NB4 (cell line): ENCODE results near the gene SMAD4.

ENCODE experiments used
- CTCF ChIP-seq: IDR thresholded peaks from one replicate; pipeline ENCODE4 v1.5.1; 2012; ENCODE audit warnings: low read depth, low read length
- MAX ChIP-seq: IDR thresholded peaks from 2 replicates; pipeline ENCODE4 v1.6.1; 2011; ENCODE audit warnings: low read depth, low read length
- MYC ChIP-seq: IDR thresholded peaks from 2 replicates; pipeline ENCODE4 v1.6.1; 2011; ENCODE audit warnings: low read depth, low read length
- POLR2A ChIP-seq: IDR thresholded peaks from 2 replicates; pipeline ENCODE4 v1.6.1; 2011; ENCODE audit warnings: mild to moderate bottlenecking; ENCODE audit not compliant: insufficient read length; ENCODE audit errors: extremely low read depth

- no peak for TF ChIP-seq POLR2A
- TF ChIP-seq CTCF, result no peak
- no peak for TF ChIP-seq MYC
- TF ChIP-seq MAX, result no peak
These were observed 91.5 kb downstream of the SMAD4 start for GRCh38 chr18:51121597-51121857.
